SW480 (cell line): ENCODE measurements around the gene ARSB.
A peak's percentile ranks its signal among the peaks of the same experiment; 100 is the strongest.

Experiments used
- DNase-seq: peaks from one replicate; pipeline ENCODE4 v3.0.0-alpha.2; 2016; ENCODE audit warnings: low spot score

Gene ARSB

GRCh38 chr5:78830528-78831046, 154.5 kb downstream of the ARSB start:
- DNase-seq = no peak

- DNase-seq = no peak
Observed at GRCh38 chr5:78829811-78830527, 155.1 kb downstream of the ARSB start.

GRCh38 chr5:78827725-78828124, 157.4 kb downstream of the ARSB start:
- DNase-seq = no peak

GRCh38 chr5:78824831-78825281, 160.3 kb downstream of the ARSB start:
- no peak for DNase-seq

- DNase-seq = no peak
Observed at GRCh38 chr5:78823196-78823595, 161.9 kb downstream of the ARSB start.

- DNase-seq = no peak
Observed at GRCh38 chr5:78821536-78822021, 163.5 kb downstream of the ARSB start.

- no peak for DNase-seq
Observed at GRCh38 chr5:78819707-78820106, 165.4 kb downstream of the ARSB start.

- no peak for DNase-seq
Observed at GRCh38 chr5:78819166-78819565, 165.9 kb downstream of the ARSB start.

- no peak for DNase-seq
Observed at GRCh38 chr5:78816143-78816765, 168.9 kb downstream of the ARSB start.

GRCh38 chr5:78813906-78814530, 171.1 kb downstream of the ARSB start:
- no peak for DNase-seq

GRCh38 chr5:78813286-78813685, 171.8 kb downstream of the ARSB start:
- DNase-seq = no peak

- no peak for DNase-seq
Observed at GRCh38 chr5:78811866-78812265, 173.2 kb downstream of the ARSB start.

- no peak for DNase-seq
Observed at GRCh38 chr5:78811121-78811817, 173.8 kb downstream of the ARSB start.

GRCh38 chr5:78810098-78810920, 174.8 kb downstream of the ARSB start:
- no peak for DNase-seq

GRCh38 chr5:78809444-78809843, 175.7 kb downstream of the ARSB start:
- no peak for DNase-seq

- DNase-seq = no peak
Observed at GRCh38 chr5:78808818-78809217, 176.3 kb downstream of the ARSB start.

GRCh38 chr5:78808380-78808779, 176.7 kb downstream of the ARSB start:
- DNase-seq = no peak

- DNase-seq = peak; percentile 10
Observed at GRCh38 chr5:78806544-78806943, 178.6 kb downstream of the ARSB start.

- no peak for DNase-seq
Observed at GRCh38 chr5:78805474-78806124, 179.5 kb downstream of the ARSB start.

- no peak for DNase-seq
Observed at GRCh38 chr5:78804995-78805394, 180.1 kb downstream of the ARSB start.

GRCh38 chr5:78803941-78804340, 181.2 kb downstream of the ARSB start:
- DNase-seq = no peak
